Type B pancreatic cell (in vitro differentiated cells): Measurements from ENCODE around the gene POT1. TPM values are rescaled to one million over a fixed set of nuclear protein-coding genes. Genes with fewer than 3 reads are reported as not detected.

ENCODE experiments used
- DNase-seq: peaks from one replicate; pipeline ENCODE4 v3.0.0; 2021; ENCODE audit warnings: mixed read lengths; ENCODE audit not compliant: unreplicated experiment; ENCODE audit errors: extremely low spot score
- H3K27ac Mint-ChIP-seq: 2 replicates; pipeline ENCODE4 v1.8.0; 2021; ENCODE audit warnings: mild to moderate bottlenecking, mixed read lengths
- H3K27me3 Mint-ChIP-seq: 2 replicates; pipeline ENCODE4 v1.8.0; 2021; ENCODE audit warnings: mixed read lengths
- H3K36me3 Mint-ChIP-seq: 2 replicates; pipeline ENCODE4 v1.8.0; 2021; ENCODE audit warnings: mixed read lengths
- H3K4me1 Mint-ChIP-seq: one replicate; pipeline ENCODE4 v1.8.0; 2021; ENCODE audit warnings: mixed read lengths; ENCODE audit not compliant: unreplicated experiment
- H3K4me3 Mint-ChIP-seq: 2 replicates; pipeline ENCODE4 v1.8.0; 2021; ENCODE audit warnings: mild to moderate bottlenecking, mixed read lengths
- H3K9me3 Mint-ChIP-seq: 2 replicates; pipeline ENCODE4 v1.8.0; 2021; ENCODE audit warnings: mixed read lengths
- CTCF ChIP-seq: fragments of 200-600 bp; sonication (generic); conservative IDR thresholded peaks from 2 replicates; pipeline ENCODE4 v1.5.0; 2021; ENCODE audit warnings: antibody characterized with exemption, mild to moderate bottlenecking
- total RNA-seq: library from RNA; stranded (reverse); gene quantifications from 2 replicates; pipeline ENCODE4 v1.2.1, GENCODE V29; 2021; ENCODE audit warnings: low replicate concordance

The POT1 gene
- total RNA-seq, 1 donor from 2014 or later = 27.3 TPM

- no peaks in the 10 kb centered on the region for H3K4me1 Mint-ChIP-seq
- DNase-seq = no peak
- peaks cover 5% of the 10 kb centered on the region for H3K36me3 Mint-ChIP-seq
- H3K4me3 Mint-ChIP-seq = no peak overlapping the region
- no peak for TF ChIP-seq CTCF
- H3K27ac Mint-ChIP-seq = no peak overlapping the region
- no peaks in the 10 kb centered on the region for H3K27me3 Mint-ChIP-seq
- H3K9me3 Mint-ChIP-seq = no peaks in the 10 kb centered on the region
Measured at GRCh38 chr7:124839687-124840086, 89.9 kb downstream of the POT1 start.

- H3K4me3 Mint-ChIP-seq = no peak overlapping the region
- no peak for DNase-seq
- TF ChIP-seq CTCF = no peak
- H3K9me3 Mint-ChIP-seq = no peaks in the 10 kb centered on the region
- no peak overlapping the region for H3K27ac Mint-ChIP-seq
- no peaks in the 10 kb centered on the region for H3K4me1 Mint-ChIP-seq
- H3K36me3 Mint-ChIP-seq = peaks cover 11% of the 10 kb centered on the region
- no peaks in the 10 kb centered on the region for H3K27me3 Mint-ChIP-seq
Measured at GRCh38 chr7:124836173-124836572, 93.5 kb downstream of the POT1 start.

- Mint-ChIP-seq H3K27ac (no peak overlapping the region), H3K4me3 (no peak overlapping the region), H3K9me3 (peaks cover 12% of the 10 kb centered on the region), H3K4me1 (no peaks in the 10 kb centered on the region), H3K27me3 (no peaks in the 10 kb centered on the region), H3K36me3 (no peaks in the 10 kb centered on the region)
- no peak for TF ChIP-seq CTCF
- no peak for DNase-seq
Measured at GRCh38 chr7:124818807-124819206, 110.8 kb downstream of the POT1 start.

- Mint-ChIP-seq H3K27me3 (no peaks in the 10 kb centered on the region), H3K27ac (no peak overlapping the region), H3K4me3 (no peak overlapping the region), H3K9me3 (peaks cover 12% of the 10 kb centered on the region), H3K4me1 (no peaks in the 10 kb centered on the region), H3K36me3 (no peaks in the 10 kb centered on the region)
- DNase-seq = no peak
- TF ChIP-seq CTCF = no peak
Measured at GRCh38 chr7:124813994-124814798, 115.4 kb downstream of the POT1 start.

- Mint-ChIP-seq H3K9me3 (peaks cover 8% of the 10 kb centered on the region), H3K27me3 (no peaks in the 10 kb centered on the region), H3K4me3 (no peak overlapping the region), H3K36me3 (no peaks in the 10 kb centered on the region), H3K27ac (no peak overlapping the region), H3K4me1 (no peaks in the 10 kb centered on the region)
- TF ChIP-seq CTCF = no peak
- DNase-seq = no peak
Measured at GRCh38 chr7:124812764-124813163, 116.9 kb downstream of the POT1 start.
